GM10248 (cell line): ENCODE results near the gene DEPDC1B.
"Not testable (repeated sequence)": the region's sequence is repeated elsewhere in the genome, so short reads cannot be mapped to it uniquely, and the experiment has no call there.

Source experiments
- CTCF ChIA-PET: fragments of 300-600 bp; sonication (Branson Sonifier 250); formaldehyde crosslinking; extraction: SDS; loops from one replicate; lab custom pipeline; 2021; ENCODE audit warnings: antibody characterized with exemption; lab: Yijun Ruan, JAX
- POLR2A ChIA-PET: fragments of 350-650 bp; sonication (Branson Sonifier 250); formaldehyde crosslinking; extraction: SDS; loops from one replicate; lab custom pipeline; 2020; ENCODE audit warnings: antibody characterized with exemption; lab: Yijun Ruan, JAX
- DNase-seq: peaks from one replicate; pipeline ENCODE4 v3.0.0; 2012; ENCODE audit errors: extremely low spot score
- CTCF ChIP-seq: IDR thresholded peaks from 2 replicates; pipeline ENCODE4 v1.5.1; 2012; ENCODE audit warnings: mild to moderate bottlenecking, low read depth; ENCODE audit errors: extremely low read depth, missing control alignments, control extremely low read depth

Gene DEPDC1B

GRCh38 chr5:60718166-60718892, 18.4 kb upstream of the DEPDC1B start:
- no peak for TF ChIP-seq CTCF
- POLR2A ChIA-PET, result no interaction called here
- CTCF ChIA-PET, result interaction anchor here (0.8 to 1.9 kb wide), 4 partner anchors 9 to 941 kb away, joined by 3 to 6 read pairs (median 4); partner anchors contain the start of gene DEPDC1B
- DNase-seq, result no peak

- DNase-seq, POLR2A ChIA-PET: not testable (repeated sequence)
- CTCF ChIA-PET, result interaction anchor here (1.2 to 1.7 kb wide), 3 partner anchors 9 to 140 kb away, joined by 3 to 4 read pairs (median 4); no protein-coding TSS in a partner anchor
Measured at GRCh38 chr5:60715201-60715928, 15.4 kb upstream of the DEPDC1B start.

GRCh38 chr5:60712950-60713349, 13.0 kb upstream of the DEPDC1B start:
- ChIA-PET POLR2A (interaction anchor here (0.6 kb wide), 1 partner anchor 1128 kb away, joined by 12 read pairs; no protein-coding TSS in a partner anchor), CTCF (no interaction called here)
- no peak for DNase-seq
- TF ChIP-seq CTCF, result no peak

- DNase-seq, POLR2A ChIA-PET: not testable (repeated sequence)
- CTCF ChIA-PET, result interaction anchor here (1.1 kb wide), 1 partner anchor 13 kb away, joined by 3 read pairs; no protein-coding TSS in a partner anchor
Measured at GRCh38 chr5:60711892-60712291, 11.9 kb upstream of the DEPDC1B start.

- no peak for TF ChIP-seq CTCF
- no peak for DNase-seq
- ChIA-PET CTCF (interaction anchor here (1.0 to 1.3 kb wide), 2 partner anchors 10 to 900 kb away, joined by 3 to 7 read pairs; partner anchors contain the start of gene DEPDC1B), POLR2A (no interaction called here)
Measured at GRCh38 chr5:60710362-60710761, 10.4 kb upstream of the DEPDC1B start.

- DNase-seq, result no peak
- POLR2A ChIA-PET, result no interaction called here
- TF ChIP-seq CTCF, result no peak
- CTCF ChIA-PET, result interaction anchor here (1.4 to 1.9 kb wide), 3 partner anchors 14 to 905 kb away, joined by 3 to 6 read pairs (median 4); no protein-coding TSS in a partner anchor
Measured at GRCh38 chr5:60705144-60705543, 5.2 kb upstream of the DEPDC1B start.

- POLR2A ChIA-PET, result no interaction called here
- CTCF ChIA-PET, result interaction anchor here (1.4 to 1.9 kb wide), 2 partner anchors 15 to 20 kb away, joined by 4 to 6 read pairs; no protein-coding TSS in a partner anchor
- no peak for TF ChIP-seq CTCF
- no peak for DNase-seq
Measured at GRCh38 chr5:60703944-60704343, 4.0 kb upstream of the DEPDC1B start.
